Activated T-helper 17 cell treated with anti-CD3 and anti-CD28 coated beads, Interleukin-2, amount 50 U/mL, for 72 hours (primary cell): ENCODE data around the gene FAM209B. TPM values are rescaled to one million over a fixed set of nuclear protein-coding genes. Genes with fewer than 3 reads are reported as not detected.

Experiments
- total RNA-seq, 2 donors: library from RNA; stranded (reverse); gene quantifications; one replicate each; pipeline ENCODE4 v1.2.3, GENCODE V29; 2022

The FAM209B gene
- total RNA-seq, 2 donors from 2014 or later: 0.74 to 1.5 TPM

Other genes starting within 250 kb of the FAM209B start
- 1 to 10 TPM; 2.2 to 3.6 TPM for gene FAM210B, start 174.3 kb upstream of the FAM209B start, total RNA-seq
- 100 to 1,000 TPM in 1 of 2 donors, 10 to 100 TPM in 1; 86.3 to 112 TPM for gene AURKA, start 141.0 kb upstream of the FAM209B start, total RNA-seq
- 10 to 100 TPM; 71.2 to 76.5 TPM for gene CSTF1, start 140.6 kb upstream of the FAM209B start, total RNA-seq
- 1 to 10 TPM; 5.1 to 9.4 TPM for gene CASS4, start 121.0 kb upstream of the FAM209B start, total RNA-seq
- gene RTF2, start 64.6 kb upstream of the FAM209B start, total RNA-seq: 10 to 100 TPM; 62.4 to 80.0 TPM
- 1 to 10 TPM; 1.4 to 1.6 TPM for gene FAM209A, start 8.5 kb upstream of the FAM209B start, total RNA-seq
- not detected for gene TFAP2C, start 96.1 kb downstream of the FAM209B start, total RNA-seq